Measurements from ENCODE around the gene WFS1.

Gene WFS1

DNA sequence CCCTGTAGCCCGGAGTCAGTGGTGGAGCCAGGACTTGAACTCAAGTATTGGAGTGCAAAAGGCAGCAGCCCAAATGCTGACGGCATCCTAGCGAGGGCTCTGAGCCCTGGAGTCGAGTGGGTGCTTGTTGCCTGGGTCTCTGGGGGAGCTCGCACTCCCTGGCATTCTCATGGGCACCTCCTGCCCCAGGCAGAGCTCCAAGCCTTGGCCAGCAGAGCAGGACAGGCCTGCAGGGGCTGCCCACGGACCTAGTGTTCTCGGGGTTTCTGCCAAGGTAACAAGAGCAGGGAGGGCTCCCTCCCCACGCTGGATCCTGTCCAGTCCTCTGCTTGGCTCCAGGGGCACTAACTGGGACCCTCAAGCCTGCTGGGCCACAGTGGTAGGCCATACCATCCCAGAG lies 17.6 kb upstream of the WFS1 start:
- TF ChIP-seq, protein P1, sequence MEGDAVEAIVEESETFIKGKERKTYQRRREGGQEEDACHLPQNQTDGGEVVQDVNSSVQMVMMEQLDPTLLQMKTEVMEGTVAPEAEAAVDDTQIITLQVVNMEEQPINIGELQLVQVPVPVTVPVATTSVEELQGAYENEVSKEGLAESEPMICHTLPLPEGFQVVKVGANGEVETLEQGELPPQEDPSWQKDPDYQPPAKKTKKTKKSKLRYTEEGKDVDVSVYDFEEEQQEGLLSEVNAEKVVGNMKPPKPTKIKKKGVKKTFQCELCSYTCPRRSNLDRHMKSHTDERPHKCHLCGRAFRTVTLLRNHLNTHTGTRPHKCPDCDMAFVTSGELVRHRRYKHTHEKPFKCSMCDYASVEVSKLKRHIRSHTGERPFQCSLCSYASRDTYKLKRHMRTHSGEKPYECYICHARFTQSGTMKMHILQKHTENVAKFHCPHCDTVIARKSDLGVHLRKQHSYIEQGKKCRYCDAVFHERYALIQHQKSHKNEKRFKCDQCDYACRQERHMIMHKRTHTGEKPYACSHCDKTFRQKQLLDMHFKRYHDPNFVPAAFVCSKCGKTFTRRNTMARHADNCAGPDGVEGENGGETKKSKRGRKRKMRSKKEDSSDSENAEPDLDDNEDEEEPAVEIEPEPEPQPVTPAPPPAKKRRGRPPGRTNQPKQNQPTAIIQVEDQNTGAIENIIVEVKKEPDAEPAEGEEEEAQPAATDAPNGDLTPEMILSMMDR (IDR thresholded peaks at IDR 0.05; ENCODE audit: control insufficient read depth, insufficient read depth, low read depth, low read length, missing control alignments): no peak
- H3K4me3 ChIP-seq (ENCODE audit: control insufficient read depth, low read depth, low read length): no peak overlapping the region
- DNase-seq (ENCODE audit: low read depth): no peak

DNA sequence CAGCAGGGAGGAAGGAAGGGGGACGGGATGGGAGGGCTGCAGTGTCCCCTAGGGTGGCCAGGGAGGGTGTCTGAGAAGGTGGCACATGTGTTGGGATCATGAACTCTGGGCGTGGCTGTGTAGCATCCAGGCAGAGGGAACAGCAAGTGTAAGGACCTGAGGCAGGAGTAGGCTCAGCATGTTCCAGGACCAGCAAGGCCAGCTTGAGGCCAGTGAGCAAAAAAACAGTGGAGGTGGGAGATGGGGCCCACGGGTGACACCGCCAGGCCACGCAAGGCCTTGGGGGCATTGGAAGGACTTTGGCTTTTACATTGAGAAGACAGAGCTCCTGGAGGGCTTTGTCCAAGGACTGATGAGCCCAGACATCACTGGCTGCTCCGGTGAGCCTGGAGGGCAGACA lies 16.5 kb upstream of the WFS1 start:
- no peak for DNase-seq (ENCODE audit: low read depth)
- TF ChIP-seq, protein P1 (IDR thresholded peaks at IDR 0.05; ENCODE audit: control insufficient read depth, insufficient read depth, low read depth, low read length, missing control alignments): no peak
- no peak overlapping the region for H3K4me3 ChIP-seq (ENCODE audit: control insufficient read depth, low read depth, low read length)

DNA sequence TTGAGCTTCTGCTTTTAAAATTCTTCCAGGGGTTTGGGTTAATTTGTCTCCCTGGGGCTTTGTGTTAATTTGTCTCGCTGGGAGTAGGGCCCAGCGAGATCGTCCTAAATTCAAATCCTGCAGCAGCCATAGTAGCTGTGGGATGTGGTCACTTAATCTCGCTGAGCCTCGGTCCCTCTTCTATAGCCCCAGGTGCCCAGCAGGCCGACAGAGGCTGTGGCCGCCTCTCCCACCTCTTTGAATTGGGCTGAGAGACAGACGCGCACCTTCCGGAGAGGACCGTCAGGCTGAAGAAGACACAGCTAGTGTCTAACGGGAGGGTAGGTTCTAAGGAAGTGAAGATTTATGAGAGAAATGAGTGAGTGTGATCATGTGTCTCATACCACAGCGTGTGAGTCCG lies 15.7 kb upstream of the WFS1 start:
- H3K4me3 ChIP-seq (ENCODE audit: control insufficient read depth, low read depth, low read length): no peak overlapping the region
- DNase-seq (ENCODE audit: low read depth): no peak
- TF ChIP-seq, protein P1 (IDR thresholded peaks at IDR 0.05; ENCODE audit: control insufficient read depth, insufficient read depth, low read depth, low read length, missing control alignments): no peak

DNA sequence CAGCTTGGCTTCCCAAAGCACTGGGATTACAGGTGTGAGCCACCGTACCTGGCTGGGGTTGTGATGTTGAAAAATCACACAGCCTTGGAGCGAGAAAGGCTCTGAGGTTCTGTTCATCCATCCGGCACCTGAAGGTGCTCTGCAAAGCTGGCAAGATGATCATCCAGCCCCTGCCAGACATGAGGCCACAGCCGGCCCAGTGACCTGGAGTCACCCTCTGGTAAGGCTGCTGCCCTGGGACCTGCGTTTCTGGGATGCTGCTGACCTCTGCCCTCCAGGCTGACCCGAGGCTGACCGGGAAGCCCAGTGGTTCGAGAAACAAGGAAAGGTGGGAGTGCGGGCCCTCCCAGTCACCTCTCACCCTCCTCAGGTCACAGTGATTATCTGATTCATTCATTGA lies 13.5 kb upstream of the WFS1 start:
- no peak for DNase-seq (ENCODE audit: low read depth)
- TF ChIP-seq, protein P1 (IDR thresholded peaks at IDR 0.05; ENCODE audit: control insufficient read depth, insufficient read depth, low read depth, low read length, missing control alignments): no peak
- no peak overlapping the region for H3K4me3 ChIP-seq (ENCODE audit: control insufficient read depth, low read depth, low read length)

DNA sequence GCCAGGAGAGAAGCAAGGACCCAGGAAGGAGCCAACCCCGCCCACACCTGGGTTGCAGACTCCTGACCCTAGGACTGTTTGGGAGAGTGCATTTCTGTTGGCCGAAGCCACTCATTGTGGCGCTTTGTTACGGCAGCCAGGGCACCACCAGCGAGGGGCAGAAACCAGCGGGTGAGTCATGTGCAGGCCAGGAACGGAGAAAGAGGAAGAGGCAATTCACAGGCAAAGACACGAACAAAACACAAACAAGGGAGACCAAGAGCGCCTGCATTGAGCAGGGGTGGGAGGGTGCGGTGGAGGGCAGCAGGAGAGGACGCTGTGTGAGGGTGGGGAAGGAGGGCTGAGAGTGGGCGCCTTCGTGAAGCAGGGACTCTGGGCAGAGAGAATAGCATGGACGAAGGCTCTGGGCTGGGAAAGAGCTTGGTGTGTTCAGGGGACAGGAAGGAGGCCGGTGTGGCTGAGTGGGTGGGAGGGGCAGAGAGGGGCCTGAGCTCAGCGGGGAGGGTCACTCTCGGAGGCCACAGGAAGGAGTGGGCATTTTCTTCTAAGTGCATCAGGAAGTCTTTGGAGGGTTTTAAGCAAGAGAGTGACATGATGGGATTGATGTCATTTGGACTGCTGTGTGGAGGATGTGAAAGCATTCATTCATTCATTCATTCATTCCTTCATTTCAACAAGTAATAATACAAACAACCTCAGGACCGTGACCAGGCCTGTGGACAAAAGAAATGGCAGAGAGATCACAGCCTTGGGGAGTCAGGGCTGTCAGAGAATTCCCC lies 12.2 kb upstream of the WFS1 start:
- TF ChIP-seq, protein P1 (IDR thresholded peaks at IDR 0.05; ENCODE audit: control insufficient read depth, insufficient read depth, low read depth, low read length, missing control alignments): no peak
- DNase-seq (ENCODE audit: low read depth): no peak
- no peak overlapping the region for H3K4me3 ChIP-seq (ENCODE audit: control insufficient read depth, low read depth, low read length)

DNA sequence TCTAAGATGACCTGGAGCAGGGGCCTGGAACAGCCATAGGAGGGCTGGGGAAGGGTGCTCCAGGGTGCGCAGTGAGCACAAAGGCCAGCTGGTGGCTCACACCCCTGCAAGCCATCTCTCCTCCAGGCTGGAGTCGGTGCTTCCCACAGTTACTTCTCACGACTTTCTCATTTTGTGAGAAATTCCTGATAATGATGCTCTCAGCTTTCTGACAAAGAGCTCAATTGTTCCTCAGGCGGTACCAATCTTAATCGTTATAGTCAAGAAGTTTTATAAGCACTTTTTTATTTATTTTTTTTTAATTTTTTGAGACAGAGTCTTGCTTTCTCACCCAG lies 11.7 kb upstream of the WFS1 start:
- TF ChIP-seq, protein P1 (IDR thresholded peaks at IDR 0.05; ENCODE audit: control insufficient read depth, insufficient read depth, low read depth, low read length, missing control alignments): no peak
- H3K4me3 ChIP-seq (ENCODE audit: control insufficient read depth, low read depth, low read length): no peak overlapping the region
- no peak for DNase-seq (ENCODE audit: low read depth)
